Smooth muscle cell (in vitro differentiated cells): ENCODE data around the gene CKAP5. TPM values are rescaled to one million over a fixed set of nuclear protein-coding genes. Genes with fewer than 3 reads are reported as not detected.
A peak's percentile ranks its signal among the peaks of the same experiment; 100 is the strongest.

Experiments
- DNase-seq: peaks from one replicate; lab custom pipeline; 2025; ENCODE audit not compliant: unreplicated experiment; lab: John Stamatoyannopoulos, UW
- H2AFZ ChIP-seq: fragments of 200-600 bp; sonication (generic); 2 replicates; pipeline ENCODE4 v1.6.0; 2016; ENCODE audit warnings: antibody characterized with exemption, low read depth, mild to moderate bottlenecking
- H3F3A ChIP-seq: fragments of 200-600 bp; sonication (generic); 2 replicates; pipeline ENCODE4 v1.6.0; 2017; ENCODE audit warnings: antibody characterized with exemption, low read depth
- H3K27ac ChIP-seq: fragments of 200-600 bp; sonication (generic); 2 replicates; pipeline ENCODE4 v1.5.1; 2016; ENCODE audit warnings: low read depth, mild to moderate bottlenecking
- H3K27me3 ChIP-seq: fragments of 200-600 bp; sonication (generic); 2 replicates; pipeline ENCODE4 v1.6.1; 2016; ENCODE audit warnings: low read depth, mild to moderate bottlenecking
- H3K36me3 ChIP-seq: fragments of 200-600 bp; sonication (generic); 2 replicates; pipeline ENCODE4 v1.5.1; 2016; ENCODE audit warnings: low read depth
- H3K4me1 ChIP-seq: fragments of 200-600 bp; sonication (generic); 2 replicates; pipeline ENCODE4 v1.5.1; 2016; ENCODE audit warnings: low read depth
- H3K4me2 ChIP-seq: fragments of 200-600 bp; sonication (generic); 2 replicates; pipeline ENCODE4 v1.6.0; 2016; ENCODE audit warnings: mild to moderate bottlenecking
- H3K4me3 ChIP-seq: fragments of 200-600 bp; sonication (generic); 2 replicates; pipeline ENCODE4 v1.5.1; 2016; ENCODE audit warnings: mild to moderate bottlenecking
- H3K79me2 ChIP-seq: fragments of 200-600 bp; sonication (generic); 2 replicates; pipeline ENCODE4 v1.6.0; 2016; ENCODE audit warnings: low read depth, mild to moderate bottlenecking
- H3K9ac ChIP-seq: fragments of 200-600 bp; sonication (generic); 2 replicates; pipeline ENCODE4 v1.6.0; 2016; ENCODE audit warnings: low read depth
- H3K9me3 ChIP-seq: fragments of 200-600 bp; sonication (generic); replicated peaks from 2 replicates; pipeline ENCODE4 v1.5.1; 2016; ENCODE audit warnings: low read depth
- H4K20me1 ChIP-seq: fragments of 200-600 bp; sonication (generic); 2 replicates; pipeline ENCODE4 v1.6.0; 2016; ENCODE audit warnings: low read depth
- WGBS: methylation state at CpG from one replicate; pipeline ENCODE4 v1.1.7; 2016; ENCODE audit warnings: low lambda C conversion rate; 5-methylcytosine and 5-hydroxymethylcytosine counted together
- polyA plus RNA-seq: library from polyadenylated mRNA; unstranded; fragments of >200 nt; fragmentation: Nextera tagmentation; extraction: Ambion mirVana; gene quantifications from 2 replicates; pipeline ENCODE4 v1.2.1, GENCODE V29; 2016
- total RNA-seq: library from RNA; depleted of rRNA; stranded (reverse); fragments of >200 nt; gene quantifications from 2 replicates; pipeline ENCODE4 v1.2.3, GENCODE V29; 2014
- TF ChIP-seq, protein P1 (sequence below): fragments of 200-600 bp; sonication (generic); IDR thresholded peaks from 2 replicates; pipeline ENCODE4 v1.5.1; 2017; ENCODE audit warnings: borderline replicate concordance, mild to moderate bottlenecking, antibody characterized with exemption; ENCODE audit not compliant: insufficient read depth, poor library complexity, severe bottlenecking

Gene CKAP5
- total and polyA plus RNA-seq, 2 experiments from 2014 or later, result 24.5 to 57.0 TPM

DNA sequence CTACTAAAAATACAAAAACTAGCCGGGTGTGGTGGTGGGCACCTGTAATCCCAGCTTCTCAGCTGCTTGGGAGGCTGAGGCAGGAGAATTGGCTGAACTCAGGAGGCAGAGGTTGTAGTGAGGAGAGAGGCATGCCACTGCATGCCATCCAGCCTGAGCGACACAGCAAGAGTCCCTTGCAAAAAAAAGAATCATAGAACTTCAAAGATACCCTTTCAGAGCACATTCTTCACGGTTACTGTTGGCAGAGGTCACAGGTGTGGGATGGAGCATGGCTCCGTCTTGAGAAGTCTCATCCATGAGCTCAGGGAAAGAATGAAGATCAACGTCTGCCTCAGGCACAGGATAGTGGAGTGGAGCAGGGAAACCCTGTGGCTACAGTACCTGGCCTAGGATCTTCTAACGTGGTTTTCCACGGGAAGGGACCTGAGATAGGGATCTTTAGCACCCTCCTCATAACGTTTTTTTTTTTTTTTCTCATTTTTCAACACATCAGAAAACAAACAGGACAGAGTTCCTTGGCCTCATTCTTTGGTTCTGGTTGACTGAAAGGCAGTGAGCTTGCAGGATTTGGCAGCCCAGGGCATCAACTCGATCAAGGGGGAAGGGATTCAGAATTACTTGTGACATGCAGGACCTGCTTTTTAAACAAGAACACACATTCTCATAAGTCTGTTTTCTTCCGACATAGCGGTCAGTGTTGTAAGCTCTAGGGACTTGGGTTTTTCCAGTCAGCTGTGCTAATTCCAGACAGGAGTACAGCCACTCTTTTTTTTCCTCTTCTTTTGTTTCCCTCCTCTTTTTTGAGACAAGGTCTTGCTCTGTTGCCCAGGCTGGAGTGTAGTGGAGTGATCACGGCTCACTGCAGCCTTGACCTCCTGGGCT, 104.2 kb downstream of the CKAP5 start:
- no peak for DNase-seq
- Histone ChIP-seq H3K9ac (no peak overlapping the region), H3K36me3 (peaks cover 5% of the 10 kb centered on the region), H4K20me1 (no peaks in the 10 kb centered on the region), H3K4me1 (no peaks in the 10 kb centered on the region), H3K27me3 (no peaks in the 10 kb centered on the region), H3K79me2 (no peaks in the 10 kb centered on the region), H3K27ac (no peak overlapping the region), H3K4me2 (no peak overlapping the region), H3K9me3 (no peaks in the 10 kb centered on the region), H3K4me3 (no peak overlapping the region), H2AFZ (no peak overlapping the region), H3F3A (no peaks in the 10 kb centered on the region)
- WGBS, result 85% methylated on average over 12 of the region's 12 CpGs
- TF ChIP-seq, protein P1, sequence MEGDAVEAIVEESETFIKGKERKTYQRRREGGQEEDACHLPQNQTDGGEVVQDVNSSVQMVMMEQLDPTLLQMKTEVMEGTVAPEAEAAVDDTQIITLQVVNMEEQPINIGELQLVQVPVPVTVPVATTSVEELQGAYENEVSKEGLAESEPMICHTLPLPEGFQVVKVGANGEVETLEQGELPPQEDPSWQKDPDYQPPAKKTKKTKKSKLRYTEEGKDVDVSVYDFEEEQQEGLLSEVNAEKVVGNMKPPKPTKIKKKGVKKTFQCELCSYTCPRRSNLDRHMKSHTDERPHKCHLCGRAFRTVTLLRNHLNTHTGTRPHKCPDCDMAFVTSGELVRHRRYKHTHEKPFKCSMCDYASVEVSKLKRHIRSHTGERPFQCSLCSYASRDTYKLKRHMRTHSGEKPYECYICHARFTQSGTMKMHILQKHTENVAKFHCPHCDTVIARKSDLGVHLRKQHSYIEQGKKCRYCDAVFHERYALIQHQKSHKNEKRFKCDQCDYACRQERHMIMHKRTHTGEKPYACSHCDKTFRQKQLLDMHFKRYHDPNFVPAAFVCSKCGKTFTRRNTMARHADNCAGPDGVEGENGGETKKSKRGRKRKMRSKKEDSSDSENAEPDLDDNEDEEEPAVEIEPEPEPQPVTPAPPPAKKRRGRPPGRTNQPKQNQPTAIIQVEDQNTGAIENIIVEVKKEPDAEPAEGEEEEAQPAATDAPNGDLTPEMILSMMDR, result no peak

DNA sequence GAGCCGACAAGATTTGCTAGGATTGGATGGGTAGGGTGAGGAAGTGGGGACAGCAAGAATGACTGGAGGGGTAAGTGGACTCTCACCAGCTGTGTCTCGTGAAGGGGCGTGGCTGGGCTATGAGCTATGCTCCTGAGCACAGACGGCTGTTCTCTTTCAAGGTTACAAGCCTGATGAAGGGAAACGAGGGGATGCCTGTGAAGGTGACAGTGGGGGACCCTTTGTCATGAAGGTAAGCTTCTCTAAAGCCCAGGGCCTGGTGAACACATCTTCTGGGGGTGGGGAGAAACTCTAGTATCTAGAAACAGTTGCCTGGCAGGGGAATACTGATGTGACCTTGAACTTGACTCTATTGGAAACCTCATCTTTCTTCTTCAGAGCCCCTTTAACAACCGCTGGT, 107.2 kb downstream of the CKAP5 start:
- Histone ChIP-seq H3K27ac (no peak overlapping the region), H3K4me2 (no peak overlapping the region), H2AFZ (no peak overlapping the region), H3K4me1 (no peaks in the 10 kb centered on the region), H3K9me3 (no peaks in the 10 kb centered on the region), H3K36me3 (peaks cover 5% of the 10 kb centered on the region), H3K79me2 (no peaks in the 10 kb centered on the region), H3K4me3 (no peak overlapping the region), H3K27me3 (no peaks in the 10 kb centered on the region), H4K20me1 (no peaks in the 10 kb centered on the region), H3K9ac (no peak overlapping the region), H3F3A (no peaks in the 10 kb centered on the region)
- DNase-seq, result no peak
- TF ChIP-seq, protein P1, result no peak
- WGBS, result 87% methylated on average over 6 of the region's 6 CpGs

DNA sequence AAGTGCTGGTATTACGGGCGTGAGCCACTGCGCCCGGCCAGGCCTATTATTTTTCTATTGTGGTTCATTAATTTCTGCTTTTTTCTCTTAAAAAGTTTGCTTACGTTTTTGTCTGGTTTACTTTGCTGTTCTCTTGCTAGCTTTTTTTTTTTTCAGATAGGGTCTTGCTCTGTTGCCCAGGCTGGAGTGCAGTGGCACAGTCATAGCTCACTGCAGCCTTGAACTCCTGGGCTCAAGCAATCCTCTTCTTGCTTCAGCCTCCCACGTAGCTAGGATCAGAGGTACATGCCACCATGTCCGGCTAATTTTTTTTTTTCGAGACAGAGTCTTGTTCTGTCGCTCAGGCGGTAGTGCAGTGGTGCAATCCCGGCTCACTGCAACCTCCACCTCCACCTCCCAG, 108.4 kb downstream of the CKAP5 start:
- no peak overlapping the region for H3K4me2 ChIP-seq
- no peak for DNase-seq
- WGBS, result 96% methylated on average over 11 of the region's 11 CpGs
- H3K27ac ChIP-seq, result no peak overlapping the region
- no peaks in the 10 kb centered on the region for H3F3A ChIP-seq
- H3K79me2 ChIP-seq, result no peaks in the 10 kb centered on the region
- no peaks in the 10 kb centered on the region for H3K36me3 ChIP-seq
- TF ChIP-seq, protein P1, result no peak
- no peaks in the 10 kb centered on the region for H3K9me3 ChIP-seq
- no peak overlapping the region for H2AFZ ChIP-seq
- H3K9ac ChIP-seq, result no peak overlapping the region
- H3K4me1 ChIP-seq, result no peaks in the 10 kb centered on the region
- no peaks in the 10 kb centered on the region for H4K20me1 ChIP-seq
- no peak overlapping the region for H3K4me3 ChIP-seq
- no peaks in the 10 kb centered on the region for H3K27me3 ChIP-seq

DNA sequence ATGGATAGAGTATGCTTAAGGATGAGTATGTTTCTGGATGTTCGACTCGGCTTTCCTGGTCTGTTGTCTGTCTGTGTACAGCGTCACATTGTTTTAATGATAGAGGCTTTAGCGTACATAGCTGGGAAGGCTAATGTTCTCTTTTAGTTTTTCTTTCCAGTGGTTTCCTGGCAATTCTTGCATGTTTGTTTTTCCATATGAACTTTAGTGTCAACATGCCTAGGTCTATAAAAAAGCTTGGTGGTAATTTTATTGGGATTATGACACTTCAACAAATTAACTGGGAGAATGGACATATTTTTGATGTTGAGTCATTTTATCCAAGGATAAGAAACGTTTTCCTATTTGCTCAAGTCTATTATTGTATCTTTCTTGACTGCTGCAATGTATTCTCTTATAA, 109.5 kb downstream of the CKAP5 start:
- Histone ChIP-seq H3K36me3 (no peaks in the 10 kb centered on the region), H3K79me2 (no peaks in the 10 kb centered on the region), H2AFZ (no peak overlapping the region), H3K4me2 (no peak overlapping the region), H3K9me3 (no peaks in the 10 kb centered on the region), H3K27me3 (no peaks in the 10 kb centered on the region), H3K4me3 (no peak overlapping the region), H3K9ac (no peak overlapping the region), H3K27ac (peak overlapping the region; percentile 4), H3F3A (no peaks in the 10 kb centered on the region), H3K4me1 (no peaks in the 10 kb centered on the region), H4K20me1 (no peaks in the 10 kb centered on the region)
- WGBS, result 40% methylated on average over 5 of the region's 5 CpGs
- TF ChIP-seq, protein P1, result no peak
- no peak for DNase-seq
